HG02571 (cell line): ENCODE data around the gene EIF3L.

Source experiments
- ATAC-seq: cut with Tn5 transposase; IDR thresholded peaks from one replicate; pipeline ENCODE4 v1.9.1; 2021; ENCODE audit warnings: mild to moderate bottlenecking, moderate library complexity; ENCODE audit not compliant: unreplicated experiment

Gene EIF3L

DNA sequence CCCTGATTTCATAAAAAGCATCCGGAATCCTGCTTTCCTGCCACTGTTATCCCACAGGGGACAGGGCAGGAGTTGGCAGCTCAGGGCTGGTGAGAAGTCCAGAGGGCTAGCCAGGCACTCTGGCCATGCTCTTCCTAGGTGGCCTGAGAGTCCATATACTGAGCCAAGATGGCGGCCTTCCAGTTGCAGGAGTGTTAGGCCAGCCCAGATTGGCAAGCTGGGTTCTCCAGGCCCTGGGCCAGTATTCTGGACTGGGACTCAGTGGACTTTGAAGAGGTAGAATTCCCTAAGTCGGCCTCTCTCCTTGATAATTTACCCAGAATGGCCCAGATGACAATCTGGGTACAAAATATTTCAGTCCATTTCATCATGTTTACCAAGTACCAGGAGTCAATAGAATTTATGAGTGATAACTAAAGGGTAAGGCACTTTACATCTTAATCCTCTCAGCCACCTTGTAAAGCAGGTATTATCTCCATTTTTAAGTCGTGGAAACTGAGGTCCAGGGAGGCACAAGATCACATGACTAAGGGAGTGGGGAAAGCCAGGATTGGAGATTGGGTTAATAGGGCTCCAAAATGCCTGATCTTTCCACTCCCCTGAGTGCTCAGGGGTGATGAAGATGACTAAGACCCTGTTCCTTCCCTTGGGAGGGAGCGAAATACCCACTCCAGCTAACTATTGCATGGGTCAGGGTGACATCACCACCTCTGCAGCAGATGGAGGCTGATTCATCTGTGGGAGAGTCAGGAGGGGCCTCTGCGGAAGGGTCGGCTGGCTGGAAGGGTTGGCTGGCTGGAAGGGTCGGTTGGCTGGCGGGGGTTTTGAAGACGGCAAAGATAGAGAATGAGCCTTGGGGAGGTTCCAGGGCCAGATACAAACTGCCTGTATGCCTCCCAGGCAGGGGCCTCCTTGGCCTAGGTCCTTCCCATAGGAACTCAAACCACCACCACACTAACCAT is 55.6 kb downstream of the EIF3L start:
- no peak for ATAC-seq

DNA sequence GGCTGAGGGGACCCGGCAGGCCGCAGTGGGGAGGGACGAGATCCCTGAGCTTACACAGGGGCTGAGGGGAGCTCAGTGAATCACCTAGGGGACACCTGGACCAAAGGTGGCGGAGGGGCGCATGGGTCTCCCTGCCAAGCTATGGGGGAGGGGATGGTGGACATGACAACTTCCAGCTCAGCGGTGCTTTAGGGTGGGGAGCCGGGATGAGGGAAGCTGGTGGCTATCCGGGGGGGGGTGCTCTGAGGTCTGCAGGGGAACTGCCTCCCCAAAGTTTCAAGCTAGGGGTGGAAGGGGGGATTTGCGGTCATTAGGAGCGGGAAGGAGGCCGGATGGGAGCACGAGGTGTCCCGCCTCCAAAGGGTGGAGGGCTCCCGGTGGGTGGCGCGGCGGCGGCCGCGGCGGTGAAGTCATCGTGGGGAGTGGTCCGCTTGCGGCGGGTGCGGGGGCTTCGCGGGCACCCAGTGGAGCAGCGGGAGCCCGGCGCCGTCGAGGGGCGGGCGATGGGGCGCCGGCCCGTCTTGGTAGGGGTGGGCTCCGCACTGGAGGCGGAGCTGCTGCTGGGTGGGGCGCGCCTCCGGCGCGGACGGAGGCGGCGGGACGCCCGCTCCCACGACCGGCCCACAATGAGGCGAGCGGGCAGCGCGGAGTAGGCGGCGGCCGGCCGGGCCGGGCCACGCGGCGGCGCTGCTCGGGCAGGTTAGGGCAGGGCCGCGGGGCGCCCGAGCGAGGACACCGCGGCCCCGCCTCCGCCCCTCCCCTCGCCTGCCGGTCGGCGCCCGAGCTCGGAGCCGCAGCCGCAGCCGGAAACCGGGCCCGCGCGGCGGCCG is 56.5 kb downstream of the EIF3L start, which contains the start of gene MICALL1:
Gene MICALL1, plus strand, starts transcription at position 764 of the 830 bp plus-strand sequence. CDS start 126 bp downstream, outside the sequence.
- peak; percentile 71 for ATAC-seq

DNA sequence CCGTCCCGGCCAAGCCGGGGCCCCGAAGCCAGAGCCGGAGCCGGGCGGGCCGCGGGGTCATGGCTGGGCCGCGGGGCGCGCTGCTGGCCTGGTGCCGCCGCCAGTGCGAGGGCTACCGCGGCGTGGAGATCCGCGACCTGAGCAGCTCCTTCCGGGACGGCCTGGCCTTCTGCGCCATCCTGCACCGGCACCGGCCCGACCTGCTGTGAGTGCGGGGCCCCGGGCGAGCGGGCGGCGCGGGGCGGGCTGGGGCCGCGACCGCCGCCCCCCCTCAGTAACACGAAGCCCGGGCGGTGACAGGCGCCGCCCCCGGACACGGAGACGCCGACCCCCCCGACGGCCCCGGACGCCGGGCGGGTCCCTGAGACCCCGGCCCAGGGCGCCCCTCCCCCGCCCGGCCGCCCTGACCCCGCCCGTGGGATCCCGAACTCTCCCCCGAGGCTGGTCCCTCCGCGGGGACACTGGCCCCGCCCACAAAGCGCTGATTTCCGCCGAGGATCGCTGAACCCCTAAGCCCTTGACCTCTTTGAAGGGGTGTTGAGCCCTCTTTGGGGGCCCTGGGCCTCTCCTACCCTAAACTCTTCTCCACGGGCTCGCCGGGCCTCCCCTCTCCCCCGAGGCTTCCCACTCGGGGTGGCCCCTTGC is 57.3 kb downstream of the EIF3L start:
- ATAC-seq, result peak; percentile 34

DNA sequence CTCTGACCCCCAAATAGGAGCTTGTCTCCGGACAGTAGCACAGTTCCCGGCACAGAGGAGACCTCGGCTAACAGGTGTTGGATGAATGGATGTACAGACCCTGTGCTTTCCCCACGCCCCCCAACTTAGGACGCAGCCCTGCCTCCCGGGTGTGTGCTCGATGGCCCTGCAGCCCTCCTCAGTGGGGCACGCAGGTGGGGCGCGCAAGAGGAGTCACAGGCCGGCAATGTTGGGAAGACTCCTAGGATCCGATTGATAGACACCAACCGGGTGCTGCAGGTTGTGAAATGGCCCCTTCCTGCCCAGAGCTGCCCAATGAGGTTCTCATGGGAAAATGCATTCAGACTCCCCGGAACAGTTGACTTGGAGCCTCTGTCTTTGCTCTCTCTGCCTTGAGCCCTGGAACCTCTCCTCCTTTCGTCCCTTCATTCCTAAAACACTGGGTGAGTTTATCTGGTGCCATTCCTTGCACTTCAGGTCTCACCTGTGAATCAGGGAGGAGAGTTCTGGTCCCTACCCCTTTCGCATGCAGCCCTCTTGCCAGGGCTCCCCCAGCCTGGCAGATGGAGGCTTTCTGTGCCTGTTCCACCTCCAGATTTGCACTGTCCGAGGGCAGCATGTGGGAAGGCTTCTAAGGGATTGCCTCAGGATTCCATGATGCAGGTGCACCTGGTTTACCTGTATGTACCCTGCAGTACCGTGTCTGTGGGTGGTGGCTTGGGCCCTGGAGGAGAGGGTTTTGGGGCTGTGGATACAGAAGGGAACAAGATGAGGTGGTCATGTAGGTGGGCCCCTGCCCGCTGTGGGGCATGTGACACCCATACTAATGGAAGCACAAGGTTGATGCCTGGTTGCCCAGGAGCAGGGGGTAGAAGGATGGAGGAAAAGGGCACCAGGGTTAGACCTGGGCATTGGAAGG is 58.1 kb downstream of the EIF3L start:
- ATAC-seq, result no peak

DNA sequence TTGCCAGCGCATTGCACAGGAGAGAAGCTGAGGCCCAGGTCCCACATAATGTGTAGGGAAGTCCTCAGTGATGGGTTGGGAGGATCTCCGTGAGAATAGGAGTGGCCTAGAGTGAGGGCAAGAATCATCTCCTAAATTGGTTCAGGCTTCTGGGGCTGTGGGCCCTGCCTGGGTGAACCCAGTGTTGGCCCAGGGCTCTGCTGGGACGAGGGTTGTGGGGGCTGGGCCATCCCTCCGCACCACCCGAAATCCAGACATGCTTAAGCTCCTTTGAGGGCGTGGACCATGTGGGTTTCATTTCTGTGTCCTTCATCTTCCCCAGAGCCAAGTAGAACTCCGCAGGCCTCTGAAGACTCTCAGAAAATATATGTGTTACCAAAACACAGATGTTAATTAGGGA is 60.5 kb downstream of the EIF3L start:
- ATAC-seq, result no peak

DNA sequence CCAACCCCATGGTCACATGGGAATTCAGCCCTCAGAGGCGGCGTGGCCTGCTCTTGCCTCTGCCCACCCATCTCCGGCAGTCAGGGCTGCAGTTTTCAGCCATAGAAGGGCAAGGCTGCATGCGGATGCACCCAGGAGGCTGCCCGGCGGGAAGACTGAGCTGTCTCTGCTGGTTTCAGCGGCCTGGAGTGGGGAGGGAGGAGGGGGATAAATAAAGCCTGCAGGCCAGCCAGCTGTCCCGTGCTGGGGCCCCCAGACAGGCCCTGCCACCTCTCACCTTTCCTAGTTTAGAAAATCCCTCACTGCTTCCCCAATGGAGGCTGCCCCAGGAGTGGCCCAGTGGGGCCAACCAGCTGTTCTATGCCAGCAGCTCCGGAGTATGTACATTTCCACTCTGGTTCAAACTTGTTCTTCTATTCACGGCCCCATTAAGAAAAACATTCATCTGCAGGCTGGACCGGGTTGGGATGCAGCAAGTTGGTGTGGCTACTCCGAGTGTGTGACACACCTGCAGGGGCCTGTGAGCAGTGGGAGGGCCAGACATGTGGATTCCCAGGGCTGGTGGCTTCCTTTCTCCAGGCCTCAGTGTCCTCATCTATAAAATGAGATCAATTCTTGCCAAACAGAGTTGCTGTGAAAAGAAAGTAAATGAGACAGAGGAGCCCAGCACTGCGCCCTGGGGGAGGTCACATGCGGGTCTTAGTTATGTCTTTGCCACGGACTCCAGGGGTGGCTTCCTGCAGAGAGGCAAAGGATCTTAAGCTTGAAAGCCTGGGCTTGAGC is 61.9 kb downstream of the EIF3L start:
- no peak for ATAC-seq

DNA sequence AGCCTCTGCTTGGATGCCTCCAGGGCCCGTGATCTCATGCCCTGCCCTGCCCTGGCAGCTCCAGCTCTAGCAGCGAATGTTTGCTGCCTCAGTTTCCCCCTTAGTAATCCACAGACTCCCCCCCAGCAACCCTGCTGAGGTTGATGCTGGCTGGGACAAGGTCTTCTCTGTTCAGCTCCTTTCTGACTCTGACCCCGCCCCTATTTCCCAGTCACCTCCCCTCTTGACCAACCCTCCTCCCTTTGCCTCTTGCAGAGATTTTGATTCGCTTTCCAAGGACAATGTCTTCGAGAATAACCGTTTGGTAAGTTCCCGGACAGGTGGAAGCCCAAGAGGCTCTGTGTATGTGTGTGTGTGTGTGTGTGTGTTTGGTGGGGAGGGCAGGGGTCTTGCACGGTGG is 62.5 kb downstream of the EIF3L start:
- no peak for ATAC-seq

DNA sequence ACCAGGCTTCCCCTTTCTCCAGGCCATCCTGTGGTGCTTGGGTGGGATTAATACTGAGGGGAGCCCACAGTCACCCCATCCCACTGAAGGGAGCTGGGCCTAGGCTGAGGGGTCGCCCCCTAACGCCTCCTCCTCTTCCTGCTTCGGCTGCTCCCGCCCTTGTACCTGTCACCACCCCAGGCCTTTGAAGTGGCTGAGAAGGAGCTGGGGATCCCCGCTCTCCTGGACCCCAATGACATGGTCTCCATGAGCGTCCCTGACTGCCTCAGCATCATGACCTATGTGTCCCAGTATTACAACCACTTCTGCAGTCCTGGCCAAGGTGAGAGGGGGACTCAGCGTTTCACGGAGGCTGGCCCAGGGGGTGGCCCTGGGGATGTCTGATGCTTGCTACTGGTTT is 63.0 kb downstream of the EIF3L start:
- no peak for ATAC-seq

DNA sequence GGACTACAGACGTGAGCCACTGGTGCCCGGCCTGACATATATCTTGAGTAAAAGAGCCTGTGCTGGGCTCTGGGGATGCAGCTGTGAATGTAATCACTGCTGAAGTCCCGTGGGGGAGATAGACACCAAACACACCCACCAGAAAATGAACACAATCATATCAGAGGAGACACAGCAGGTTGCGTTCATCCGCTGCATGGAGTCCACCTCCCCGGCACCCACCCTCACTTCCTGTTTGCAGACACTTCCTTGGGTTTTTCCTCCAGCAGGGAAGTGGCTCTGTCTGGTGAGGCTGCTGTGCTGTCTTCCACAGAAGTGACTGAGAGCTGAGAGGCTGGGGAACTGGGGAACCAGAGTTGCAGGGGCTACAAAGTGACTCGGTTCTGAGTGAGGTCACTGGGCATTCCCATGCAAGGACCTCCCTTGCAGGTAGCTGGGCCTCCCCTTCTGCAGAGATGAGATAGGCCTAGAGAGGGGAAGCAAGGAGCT is 64.1 kb downstream of the EIF3L start:
- ATAC-seq, result no peak

DNA sequence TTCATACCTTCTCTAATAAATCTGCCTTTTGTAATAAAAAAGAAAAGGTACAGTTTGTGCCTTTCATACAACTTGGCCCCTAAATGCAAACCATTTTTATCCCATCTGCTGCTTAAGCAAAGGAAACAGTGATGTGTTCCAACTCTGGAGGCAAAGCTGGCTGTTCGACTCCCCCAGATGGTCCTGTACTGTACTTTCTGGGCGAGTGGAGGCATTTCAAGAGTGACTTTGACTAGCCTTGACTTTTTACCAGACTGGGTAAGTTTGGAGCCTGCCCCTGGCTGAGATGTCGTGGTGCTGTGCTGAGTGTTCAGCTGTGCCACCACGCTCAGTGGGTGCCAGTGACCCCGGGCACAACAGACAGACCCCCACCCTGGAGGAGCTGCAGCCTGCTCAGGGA is 67.1 kb downstream of the EIF3L start:
- no peak for ATAC-seq

DNA sequence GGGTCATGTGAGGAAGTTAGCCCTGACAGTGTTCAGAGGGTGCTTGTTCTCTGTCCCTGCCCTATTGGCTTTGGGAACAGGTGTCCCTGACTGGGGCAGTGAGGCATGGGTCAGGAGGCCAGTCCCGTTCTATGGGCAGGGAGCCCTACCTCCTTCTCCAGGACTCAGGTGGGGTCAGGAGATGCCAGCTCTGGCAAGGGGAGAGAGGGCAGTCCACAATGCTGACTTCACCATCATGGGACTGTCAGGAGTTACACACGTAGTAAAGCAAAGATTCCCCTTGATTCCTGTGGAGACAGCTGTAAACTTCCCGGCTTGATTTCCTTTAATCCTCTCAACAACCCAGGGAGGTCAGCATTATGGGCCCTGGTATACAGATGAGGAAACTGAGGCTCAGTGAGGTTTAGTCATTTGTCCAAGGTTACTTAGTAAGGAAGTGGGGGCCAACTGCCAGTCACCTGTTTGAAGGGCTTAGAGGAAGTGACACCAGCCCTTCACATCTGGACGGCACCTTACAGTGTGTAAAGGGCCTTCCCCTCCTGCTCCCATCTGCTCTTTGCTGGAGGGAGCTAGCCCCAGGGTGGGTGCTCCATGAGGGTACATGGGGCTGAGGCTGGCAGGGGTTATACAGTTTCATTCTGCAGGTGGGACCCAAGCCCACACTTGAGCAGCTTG is 68.8 kb downstream of the EIF3L start:
- ATAC-seq, result no peak

DNA sequence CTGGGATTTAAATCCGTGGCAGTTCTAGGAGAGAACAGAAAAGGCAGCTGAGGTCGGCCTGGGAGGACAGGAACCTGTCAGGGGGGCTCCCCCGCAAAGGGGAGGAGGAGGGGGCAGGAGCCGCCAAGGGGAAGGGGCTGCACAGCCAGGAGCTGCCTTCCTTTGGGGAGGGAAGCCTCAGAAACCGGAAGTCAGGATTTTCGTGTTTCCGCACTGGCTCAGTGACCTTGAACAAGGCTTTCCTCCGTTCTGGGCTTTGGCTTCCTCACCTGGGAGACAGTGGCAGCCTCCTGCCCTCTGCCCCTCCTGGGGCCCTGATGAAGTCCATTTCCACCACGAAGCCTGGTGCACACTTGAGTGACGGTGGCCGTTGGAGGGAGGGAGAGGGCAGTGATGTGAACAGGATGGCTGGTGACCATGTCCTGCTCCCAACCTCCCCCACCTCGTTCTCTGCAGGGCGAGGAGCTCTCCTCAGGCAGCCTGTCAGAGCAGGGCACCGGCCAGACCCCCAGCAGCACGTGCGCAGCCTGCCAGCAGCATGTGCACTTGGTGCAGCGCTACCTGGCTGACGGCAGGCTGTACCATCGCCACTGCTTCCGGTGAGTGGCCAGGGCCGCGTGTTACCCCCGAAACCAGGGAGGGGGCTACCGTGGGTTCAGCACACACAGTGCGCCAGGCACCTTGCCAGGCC is 69.5 kb downstream of the EIF3L start:
- ATAC-seq, result no peak

DNA sequence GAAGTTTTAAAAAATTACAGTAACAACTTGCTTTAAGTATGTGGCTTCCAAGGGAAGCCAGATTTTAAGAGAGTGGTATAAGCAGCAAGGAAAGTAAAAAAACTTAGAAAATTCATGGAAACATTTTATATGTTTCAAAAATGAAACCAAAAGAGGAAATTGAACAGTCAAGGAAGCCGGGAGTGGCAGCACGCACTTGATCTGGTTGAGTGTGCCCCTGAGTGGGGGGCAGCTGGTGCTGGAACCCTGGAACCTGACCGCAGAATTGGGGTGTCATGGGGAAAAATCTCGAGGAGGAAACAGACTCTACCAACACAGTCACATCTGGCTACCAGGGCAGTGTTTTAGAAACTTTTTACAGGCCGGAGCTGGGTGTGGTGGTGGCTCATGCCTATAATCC is 70.9 kb downstream of the EIF3L start:
- no peak for ATAC-seq

DNA sequence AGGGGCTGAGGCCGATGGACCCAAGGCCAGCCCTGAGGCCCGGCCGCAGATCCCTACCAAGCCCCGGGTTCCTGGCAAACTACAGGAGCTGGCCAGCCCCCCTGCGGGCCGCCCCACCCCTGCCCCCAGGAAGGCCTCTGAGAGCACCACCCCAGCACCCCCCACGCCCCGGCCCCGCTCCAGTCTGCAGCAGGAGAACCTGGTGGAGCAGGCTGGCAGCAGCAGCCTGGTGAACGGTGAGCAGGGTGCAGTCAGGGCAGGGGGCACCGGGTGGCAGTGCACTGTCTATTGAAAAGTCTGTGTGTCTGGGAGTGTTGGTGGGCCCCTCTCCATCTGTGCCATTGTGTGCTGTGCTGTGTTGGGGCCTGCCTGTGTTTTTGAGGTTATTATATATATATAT is 73.0 kb downstream of the EIF3L start:
- ATAC-seq, result no peak

DNA sequence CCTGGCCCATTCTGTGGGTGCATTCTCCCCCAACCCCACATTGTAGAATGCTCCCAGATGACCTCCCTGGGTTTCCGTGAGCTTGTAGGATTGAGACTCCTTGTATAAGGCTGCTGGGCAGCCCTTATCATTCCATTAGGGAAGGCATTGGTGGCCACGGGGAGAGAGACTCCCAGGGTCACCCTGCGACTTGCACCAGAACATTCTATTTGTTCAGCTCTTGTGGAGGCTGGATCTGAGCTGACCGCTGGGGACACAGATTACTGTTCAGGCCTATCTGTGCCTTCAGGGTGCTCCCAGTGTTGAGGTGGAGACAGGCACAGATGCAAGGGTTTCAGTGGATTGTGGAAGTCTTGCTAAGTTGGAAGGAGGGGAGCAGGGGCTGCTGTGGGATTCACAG is 74.7 kb downstream of the EIF3L start:
- no peak for ATAC-seq

DNA sequence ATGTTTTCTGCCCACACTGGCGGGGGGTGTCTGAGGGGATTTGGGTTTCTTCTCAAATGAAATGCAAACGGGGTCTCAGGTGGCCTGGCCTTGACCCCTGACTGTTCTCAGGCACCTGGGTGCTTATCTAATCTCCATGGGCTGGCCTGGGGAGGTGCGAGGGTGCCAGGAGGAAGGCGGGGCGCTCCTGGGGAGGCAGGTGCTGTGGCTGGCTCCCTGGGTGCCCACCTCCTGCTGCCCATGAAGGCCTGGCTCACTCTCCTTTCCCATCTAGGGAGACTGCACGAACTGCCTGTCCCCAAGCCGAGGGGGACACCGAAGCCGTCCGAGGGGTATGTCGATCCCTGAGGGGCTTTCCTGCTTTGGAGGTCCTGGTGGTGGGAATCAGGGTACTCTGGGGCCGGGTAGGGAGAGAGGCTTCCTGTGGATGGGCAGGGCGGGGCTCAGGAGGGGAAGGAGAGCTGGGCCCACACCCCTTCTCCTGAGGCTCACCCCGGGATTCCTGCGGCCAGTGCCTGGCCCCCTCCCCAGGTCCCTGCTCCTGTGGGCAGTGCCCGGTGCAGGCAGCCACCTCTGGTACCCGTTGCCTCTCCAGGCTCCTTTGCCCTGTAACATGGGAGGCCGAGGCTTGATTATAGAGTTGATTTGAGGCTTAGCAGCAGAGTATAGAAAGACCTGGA is 75.3 kb downstream of the EIF3L start:
- no peak for ATAC-seq

DNA sequence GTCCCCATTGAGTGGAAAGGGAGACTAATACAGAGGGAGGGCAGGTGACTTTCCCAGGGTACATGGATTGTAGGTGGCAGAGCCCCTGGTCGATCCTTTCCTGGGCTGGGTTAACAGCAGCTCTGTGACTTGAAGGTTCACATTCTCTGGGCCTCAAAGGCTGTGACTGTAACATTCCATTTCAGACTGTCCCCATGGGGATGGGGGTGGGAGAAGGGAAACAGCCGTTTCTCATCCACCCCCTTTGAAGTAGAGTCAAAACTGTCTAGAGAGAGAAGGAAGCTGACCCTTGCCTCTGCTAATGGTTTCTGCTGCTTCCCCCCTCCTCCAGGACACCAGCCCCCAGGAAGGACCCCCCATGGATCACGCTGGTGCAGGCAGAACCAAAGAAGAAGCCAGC is 76.1 kb downstream of the EIF3L start:
- no peak for ATAC-seq

DNA sequence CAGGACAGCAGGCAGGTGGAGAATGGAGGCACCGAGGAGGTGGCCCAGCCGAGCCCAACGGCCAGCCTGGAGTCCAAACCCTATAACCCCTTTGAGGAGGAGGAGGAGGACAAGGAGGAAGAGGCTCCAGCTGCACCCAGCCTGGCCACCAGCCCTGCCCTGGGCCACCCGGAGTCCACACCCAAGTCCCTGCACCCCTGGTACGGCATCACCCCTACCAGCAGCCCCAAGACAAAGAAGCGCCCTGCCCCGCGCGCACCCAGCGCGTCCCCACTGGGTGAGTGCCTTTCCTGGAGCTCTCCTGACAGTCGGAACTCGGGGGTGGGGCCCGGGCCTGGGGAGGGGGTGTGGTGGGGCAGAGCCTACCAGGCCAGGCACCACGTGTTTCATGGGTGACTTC is 76.5 kb downstream of the EIF3L start:
- ATAC-seq, result no peak
